ENCODE data around the gene PLEKHN1. TPM values are rescaled to one million over a fixed set of nuclear protein-coding genes. Genes with fewer than 3 reads are reported as not detected.
"Not testable (repeated sequence)": the region's sequence is repeated elsewhere in the genome, so short reads cannot be mapped to it uniquely, and the experiment has no call there.

Gene PLEKHN1
- total and polyA plus RNA-seq, 2 experiments from 2014 or later: 1.7 to 2.1 TPM

DNA sequence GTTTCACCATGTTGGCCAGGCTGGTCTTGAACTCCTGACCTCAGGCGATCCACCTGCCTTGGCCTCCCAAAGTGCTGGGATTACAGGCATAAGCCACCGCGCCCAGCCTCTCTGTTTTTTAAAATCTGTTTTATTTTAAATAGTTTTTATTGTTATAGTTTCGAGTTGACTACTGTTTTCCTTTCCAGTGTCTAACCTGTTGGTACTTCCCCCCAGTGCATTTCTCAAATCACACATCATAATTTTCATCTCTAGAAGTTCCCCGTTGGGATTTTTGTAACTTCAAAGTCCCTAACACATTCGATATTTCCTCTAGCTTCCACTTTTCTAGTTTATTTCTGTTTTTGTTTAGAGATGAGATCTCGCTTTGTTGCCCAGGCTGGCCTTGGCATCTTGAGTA is 26.1 kb downstream of the PLEKHN1 start:
- WGBS, 2 experiments (ENCODE audit: low coverage in 1 of 2, low lambda C conversion rate in 2 of 2, missing lambda C conversion rate in 2 of 2): 85 to 87% methylated on average over 7 of the region's 7 CpGs
- Histone ChIP-seq H3K4me2 (ENCODE audit: unreplicated experiment) (no peak overlapping the region), H3K9me2 (ENCODE audit: insufficient read depth) (no peaks in the 10 kb centered on the region), H3K36me3 (ENCODE audit: low read depth) (no peaks in the 10 kb centered on the region), H2AFZ (no peak overlapping the region), H3K4me3 (no peak overlapping the region), H3K79me2 (ENCODE audit: insufficient read depth) (no peaks in the 10 kb centered on the region), H3K9ac (no peak overlapping the region), H3F3A (ENCODE audit: insufficient read depth) (no peaks in the 10 kb centered on the region), H3K27ac (no peak overlapping the region), H3K9me3 (ENCODE audit: low read depth) (no peaks in the 10 kb centered on the region), H3K4me1 (ENCODE audit: insufficient read depth) (no peaks in the 10 kb centered on the region), H4K20me1 (ENCODE audit: insufficient read depth) (no peaks in the 10 kb centered on the region), H3K27me3 (replicated peaks; ENCODE audit: insufficient read depth) (peaks cover 4% of the 10 kb centered on the region)
- TF ChIP-seq EZH2 (IDR thresholded peaks at IDR 0.05; ENCODE audit: insufficient read depth, poor library complexity, severe bottlenecking) (no peak), EZH2phosphoT487 (IDR thresholded peaks at IDR 0.05; ENCODE audit: insufficient read depth, low read depth) (no peak)
- in situ Hi-C loops (cut with MboI): no loop called here
- no peak for DNase-seq

- WGBS, 2 experiments (ENCODE audit: low coverage in 1 of 2, low lambda C conversion rate in 2 of 2, missing lambda C conversion rate in 2 of 2): 81 to 86% methylated on average over 15 of the region's 15 CpGs
- in situ Hi-C loops (cut with MboI): no loop called here
- Histone ChIP-seq H4K20me1 (ENCODE audit: insufficient read depth) (no peaks in the 10 kb centered on the region), H3K9me2 (ENCODE audit: insufficient read depth) (no peaks in the 10 kb centered on the region), H3K27me3 (replicated peaks; ENCODE audit: insufficient read depth) (peaks cover 6% of the 10 kb centered on the region), H3K9me3 (ENCODE audit: low read depth) (no peaks in the 10 kb centered on the region), H3K9ac (no peak overlapping the region), H3K27ac (no peak overlapping the region), H3K4me2 (ENCODE audit: unreplicated experiment) (no peak overlapping the region), H3K4me3 (no peak overlapping the region), H3K79me2 (ENCODE audit: insufficient read depth) (no peaks in the 10 kb centered on the region), H2AFZ (no peak overlapping the region), H3K36me3 (ENCODE audit: low read depth) (no peaks in the 10 kb centered on the region), H3F3A (ENCODE audit: insufficient read depth) (no peaks in the 10 kb centered on the region), H3K4me1 (ENCODE audit: insufficient read depth) (no peaks in the 10 kb centered on the region)
- TF ChIP-seq EZH2 (IDR thresholded peaks at IDR 0.05; ENCODE audit: insufficient read depth, poor library complexity, severe bottlenecking) (no peak), EZH2phosphoT487 (IDR thresholded peaks at IDR 0.05; ENCODE audit: insufficient read depth, low read depth) (no peak)
- DNase-seq: no peak
Measured at GRCh38 chr1:993379-993995, 27.2 kb downstream of the PLEKHN1 start.

DNA sequence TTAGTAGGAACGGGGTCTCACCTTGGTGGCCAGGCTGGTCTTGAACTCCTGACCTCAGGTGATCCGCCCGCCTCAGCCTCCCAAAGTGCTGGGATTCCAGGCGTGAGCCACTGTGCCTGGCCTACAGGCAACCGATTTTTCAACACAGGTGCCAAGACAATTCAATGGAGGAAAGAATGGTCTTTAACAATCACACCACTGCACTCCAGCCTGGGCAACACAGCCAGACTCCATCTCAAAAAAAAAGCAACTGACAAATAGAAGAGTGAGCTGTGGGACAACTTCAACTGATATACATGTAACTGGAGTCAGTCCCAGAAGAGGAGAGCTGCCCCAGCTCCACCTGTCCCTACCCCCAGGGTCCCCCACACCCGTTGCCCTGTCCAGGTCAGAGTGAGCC is 28.3 kb downstream of the PLEKHN1 start:
- H3K9ac ChIP-seq; H3K9me3 ChIP-seq (ENCODE audit: low read depth); H3K36me3 ChIP-seq (ENCODE audit: low read depth); in situ Hi-C loops (cut with MboI); H3K27me3 ChIP-seq (replicated peaks; ENCODE audit: insufficient read depth); H3K27ac ChIP-seq; H3K9me2 ChIP-seq (ENCODE audit: insufficient read depth); H3K4me2 ChIP-seq (ENCODE audit: unreplicated experiment); H3F3A ChIP-seq (ENCODE audit: insufficient read depth); H3K79me2 ChIP-seq (ENCODE audit: insufficient read depth); H2AFZ ChIP-seq; H3K4me1 ChIP-seq (ENCODE audit: insufficient read depth); H4K20me1 ChIP-seq (ENCODE audit: insufficient read depth); H3K4me3 ChIP-seq; DNase-seq: not testable (repeated sequence)
- 70 to 71% methylated on average over 6 of the region's 6 CpGs for WGBS, 2 experiments (ENCODE audit: low coverage in 1 of 2, low lambda C conversion rate in 2 of 2, missing lambda C conversion rate in 2 of 2)

- Histone ChIP-seq H3F3A (ENCODE audit: insufficient read depth) (no peaks in the 10 kb centered on the region), H3K9me2 (ENCODE audit: insufficient read depth) (no peaks in the 10 kb centered on the region), H3K79me2 (ENCODE audit: insufficient read depth) (no peaks in the 10 kb centered on the region), H3K36me3 (ENCODE audit: low read depth) (no peaks in the 10 kb centered on the region), H3K9me3 (ENCODE audit: low read depth) (no peaks in the 10 kb centered on the region), H4K20me1 (ENCODE audit: insufficient read depth) (no peaks in the 10 kb centered on the region), H3K9ac (no peak overlapping the region), H2AFZ (no peak overlapping the region), H3K4me1 (ENCODE audit: insufficient read depth) (no peaks in the 10 kb centered on the region), H3K4me2 (ENCODE audit: unreplicated experiment) (no peak overlapping the region), H3K27ac (no peak overlapping the region), H3K4me3 (no peak overlapping the region), H3K27me3 (replicated peaks; ENCODE audit: insufficient read depth) (peaks cover 6% of the 10 kb centered on the region; the same call in 1 of the 2 replicates)
- in situ Hi-C loops (cut with MboI): no loop called here
- DNase-seq: no peak
- TF ChIP-seq EZH2 (IDR thresholded peaks at IDR 0.05; ENCODE audit: insufficient read depth, poor library complexity, severe bottlenecking) (no peak), EZH2phosphoT487 (IDR thresholded peaks at IDR 0.05; ENCODE audit: insufficient read depth, low read depth) (no peak)
- 36 to 39% methylated on average over 21 to 30 of the region's 30 CpGs for WGBS, 2 experiments (ENCODE audit: low coverage in 1 of 2, low lambda C conversion rate in 2 of 2, missing lambda C conversion rate in 2 of 2)
Measured at GRCh38 chr1:995665-996633, 29.7 kb downstream of the PLEKHN1 start.
